MM.1S (cell line): Measurements from ENCODE around the gene PBX3.

Experiments used
- EZH2 ChIP-seq: fragments of 300-600 bp; sonication (generic); optimal IDR thresholded peaks from 2 replicates; pipeline ENCODE3; 2017; ENCODE audit warnings: low read depth, mild to moderate bottlenecking, antibody characterized with exemption, low read length, mixed read lengths
- EZH2phosphoT487 ChIP-seq: fragments of 300-600 bp; sonication (generic); IDR thresholded peaks from 2 replicates; pipeline ENCODE4 v1.6.1; 2018; ENCODE audit warnings: antibody characterized with exemption, low read length
- TF ChIP-seq, protein P1 (sequence below): fragments of 300-600 bp; sonication (generic); IDR thresholded peaks from 2 replicates; pipeline ENCODE4 v1.5.1; 2016; ENCODE audit warnings: antibody characterized with exemption, low read length, mixed read lengths

GRCh38 chr9:125844611-125845010, 97.4 kb downstream of the PBX3 start:
- TF ChIP-seq, protein P1, sequence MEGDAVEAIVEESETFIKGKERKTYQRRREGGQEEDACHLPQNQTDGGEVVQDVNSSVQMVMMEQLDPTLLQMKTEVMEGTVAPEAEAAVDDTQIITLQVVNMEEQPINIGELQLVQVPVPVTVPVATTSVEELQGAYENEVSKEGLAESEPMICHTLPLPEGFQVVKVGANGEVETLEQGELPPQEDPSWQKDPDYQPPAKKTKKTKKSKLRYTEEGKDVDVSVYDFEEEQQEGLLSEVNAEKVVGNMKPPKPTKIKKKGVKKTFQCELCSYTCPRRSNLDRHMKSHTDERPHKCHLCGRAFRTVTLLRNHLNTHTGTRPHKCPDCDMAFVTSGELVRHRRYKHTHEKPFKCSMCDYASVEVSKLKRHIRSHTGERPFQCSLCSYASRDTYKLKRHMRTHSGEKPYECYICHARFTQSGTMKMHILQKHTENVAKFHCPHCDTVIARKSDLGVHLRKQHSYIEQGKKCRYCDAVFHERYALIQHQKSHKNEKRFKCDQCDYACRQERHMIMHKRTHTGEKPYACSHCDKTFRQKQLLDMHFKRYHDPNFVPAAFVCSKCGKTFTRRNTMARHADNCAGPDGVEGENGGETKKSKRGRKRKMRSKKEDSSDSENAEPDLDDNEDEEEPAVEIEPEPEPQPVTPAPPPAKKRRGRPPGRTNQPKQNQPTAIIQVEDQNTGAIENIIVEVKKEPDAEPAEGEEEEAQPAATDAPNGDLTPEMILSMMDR, result no peak
- TF ChIP-seq EZH2, result no peak
- no peak for TF ChIP-seq EZH2phosphoT487
